Body of pancreas (tissue), 4 donors: Measurements from ENCODE around the gene CWC22. TPM values are rescaled to one million over a fixed set of nuclear protein-coding genes. Genes with fewer than 3 reads are reported as not detected.

ENCODE experiments used
- ATAC-seq: fragments of 150-250 bp; one replicate; pipeline ENCODE4 v1.9.1; 2016
- DNase-seq, 4 donors: peaks; one replicate each; pipeline ENCODE4 v3.0.0-alpha.2; 2019
- H3K27ac ChIP-seq, 4 donors: fragments of 200-600 bp; sonication (generic); 1 replicate in 3 of 4; 2 replicates in 1 of 4; pipeline versions ENCODE4 v1.5.1 to v1.6.1; 2016 to 2019; ENCODE audit warnings: mild to moderate bottlenecking in 1 of 4, mixed read lengths in 1 of 4, moderate library complexity in 1 of 4
- H3K27me3 ChIP-seq, 2 donors: fragments of 200-600 bp; sonication (generic); one replicate each; pipeline ENCODE4 v1.6.0; 2016; ENCODE audit warnings: mild to moderate bottlenecking in 1 of 2
- H3K36me3 ChIP-seq, 2 donors: fragments of 200-600 bp; sonication (generic); replicated peaks in 1 of 2; 2 replicates each; pipeline ENCODE4 v1.5.1; 2016; ENCODE audit warnings: low read depth in 2 of 2; ENCODE audit not compliant: insufficient read depth in 1 of 2
- H3K4me1 ChIP-seq: fragments of 200-600 bp; sonication (generic); one replicate; pipeline ENCODE4 v1.6.0; 2016
- H3K4me3 ChIP-seq, 2 donors: fragments of 200-600 bp; sonication (generic); 1 replicate in 1 of 2; 2 replicates in 1 of 2; pipeline ENCODE4 v1.5.1; 2016 to 2019
- H3K9me3 ChIP-seq, 3 donors: fragments of 200-600 bp; sonication (generic); 1 replicate in 2 of 3; 2 replicates in 1 of 3; pipeline ENCODE4 v1.5.1; 2016
- CTCF ChIP-seq, 7 experiments: fragments of 450-650 bp in 4 of 7; fragments of 200-600 bp in 3 of 7; sonication (generic) in 3 of 7; IDR thresholded peaks; one replicate each; pipeline ENCODE4 v1.5.1; 2016 to 2019; ENCODE audit warnings: antibody characterized with exemption in 7 of 7
- POLR2A ChIP-seq, 3 donors: fragments of 450-650 bp; IDR thresholded peaks; one replicate each; pipeline ENCODE4 v1.6.1; 2016; ENCODE audit warnings: antibody characterized with exemption in 3 of 3, mild to moderate bottlenecking in 2 of 3
- WGBS, 2 donors: methylation state at CpG; one replicate each; pipeline ENCODE4 v1.1.5; 2017; 5-methylcytosine and 5-hydroxymethylcytosine counted together
- intact Hi-C: fragments of 100-400 bp; cut with DNase I; formaldehyde crosslinking; loops from one replicate; pipeline ENCODE4 v1.15.1; 2023
- total RNA-seq, 2 donors: library from RNA; depleted of rRNA; stranded (reverse); fragments of >200 nt; gene quantifications; one replicate each; pipeline ENCODE4 v1.1.0, GENCODE V29; 2016

The CWC22 gene
- total RNA-seq, 2 donors from 2014 or later: 8.2 to 11.7 TPM

DNA sequence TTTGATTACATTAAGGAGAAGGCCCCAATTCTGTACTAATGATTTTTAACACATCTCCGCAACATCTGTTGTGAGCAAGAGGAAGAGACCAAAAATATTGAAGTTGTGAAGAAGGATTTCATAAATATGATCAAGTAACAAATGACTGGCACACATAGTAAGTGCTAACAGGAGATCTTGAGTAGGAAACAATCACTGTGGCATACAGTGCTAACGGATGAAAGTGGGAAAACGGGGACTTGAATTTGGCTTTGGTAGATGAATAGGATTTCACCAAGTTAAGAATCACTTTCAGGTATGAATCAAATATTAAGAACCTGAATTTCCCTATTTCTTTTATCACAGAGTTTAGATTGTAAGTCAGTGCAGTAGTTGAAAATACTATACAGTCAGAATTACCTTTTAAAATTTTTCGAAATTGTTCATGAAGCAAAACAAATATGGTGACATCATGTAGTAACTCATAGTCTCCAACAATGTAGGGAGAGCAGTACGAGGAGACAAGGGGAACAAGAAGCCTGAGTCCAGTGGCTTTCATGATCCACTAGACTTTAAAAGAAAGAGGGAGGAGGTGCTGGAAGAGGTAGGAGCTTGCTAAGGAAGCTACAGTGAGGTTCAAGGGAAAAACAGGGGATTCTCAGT lies 16.3 kb downstream of the CWC22 start:
- ATAC-seq (no peak), DNase-seq (no peak)
- Histone ChIP-seq H3K36me3 (peaks cover 0 to 12% of the 10 kb centered on the region in 2 donors), H3K9me3 (no peaks in the 10 kb centered on the region), H3K27me3 (no peaks in the 10 kb centered on the region), H3K4me1 (peaks cover 10% of the 10 kb centered on the region), H3K4me3 (no peak overlapping the region), H3K27ac (no peak overlapping the region)
- TF ChIP-seq POLR2A (IDR thresholded peaks at IDR 0.05): no peak
- TF ChIP-seq CTCF (IDR thresholded peaks at IDR 0.05): no peak
- 69 to 71% methylated on average over 5 of the region's 5 CpGs for WGBS, 2 donors
- intact Hi-C loops: no loop called here

DNA sequence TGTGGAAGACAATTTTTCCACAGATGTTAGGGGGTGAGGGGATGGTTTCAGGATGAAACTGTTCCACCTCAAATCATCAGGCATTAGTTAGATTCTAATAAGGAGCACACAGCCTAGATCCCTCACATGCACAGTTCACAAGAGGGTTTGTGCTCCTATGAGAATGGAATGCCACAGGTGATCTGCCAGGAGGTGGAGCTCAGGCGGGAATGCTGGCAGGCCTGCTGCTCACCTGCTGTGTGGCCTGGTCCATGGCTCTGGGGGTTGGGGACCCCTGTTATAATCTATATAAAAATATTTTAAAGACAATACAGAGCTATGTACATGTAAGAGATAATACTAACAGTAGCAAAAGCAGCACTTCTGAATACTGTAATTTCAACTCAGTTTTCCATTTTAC lies 19.2 kb downstream of the CWC22 start:
- H3K9me3 ChIP-seq: no peaks in the 10 kb centered on the region
- no peak for ATAC-seq
- no peak overlapping the region for H3K4me3 ChIP-seq
- no peaks in the 10 kb centered on the region for H3K27me3 ChIP-seq
- H3K27ac ChIP-seq: no peak overlapping the region
- H3K4me1 ChIP-seq: no peaks in the 10 kb centered on the region
- 85 to 90% methylated on average over 1 of the region's 1 CpG for WGBS, 2 donors
- no peak for TF ChIP-seq POLR2A (IDR thresholded peaks at IDR 0.05)
- TF ChIP-seq CTCF (IDR thresholded peaks at IDR 0.05): no peak
- no peak for DNase-seq
- peaks cover 0 to 26% of the 10 kb centered on the region in 2 donors for H3K36me3 ChIP-seq
- intact Hi-C loops: no loop called here

DNA sequence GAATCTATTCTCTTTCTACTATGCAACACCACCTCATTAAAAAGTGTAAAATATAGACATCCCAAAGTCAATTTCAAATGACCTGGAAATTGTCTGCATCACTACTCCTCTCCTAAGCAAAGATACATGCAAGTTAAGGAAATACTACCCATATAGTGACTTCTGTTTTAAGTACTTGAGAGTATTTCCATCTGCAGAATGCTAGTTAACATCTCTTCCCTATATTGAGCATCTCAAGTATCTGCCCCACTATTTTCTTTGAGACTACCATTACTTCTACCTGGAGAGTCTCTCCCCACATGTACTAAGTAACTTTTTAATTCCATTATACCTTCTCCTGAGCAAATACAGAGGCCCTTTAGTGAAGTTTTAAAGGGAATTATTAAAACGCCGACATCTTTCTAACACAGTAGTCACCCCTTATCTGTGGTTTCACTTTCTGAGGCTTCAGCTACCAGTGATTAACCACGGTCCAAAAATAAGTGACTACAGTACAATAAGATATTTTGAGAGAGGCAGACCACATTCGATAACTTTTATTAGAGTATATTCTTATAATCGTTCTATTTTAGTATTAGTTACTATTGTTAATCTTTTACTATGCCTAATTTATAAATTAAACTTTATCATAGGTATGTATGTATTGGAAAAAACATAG lies 21.8 kb downstream of the CWC22 start:
- H3K9me3 ChIP-seq: no peaks in the 10 kb centered on the region
- DNase-seq (no peak), ATAC-seq (no peak)
- intact Hi-C loops: no loop called here
- no peaks in the 10 kb centered on the region for H3K27me3 ChIP-seq
- no peaks in the 10 kb centered on the region for H3K4me1 ChIP-seq
- no peak overlapping the region for H3K4me3 ChIP-seq
- WGBS, 2 donors: 89 to 91% methylated on average over 5 of the region's 5 CpGs
- no peak overlapping the region for H3K27ac ChIP-seq
- peaks cover 0 to 24% of the 10 kb centered on the region in 2 donors for H3K36me3 ChIP-seq
- TF ChIP-seq POLR2A (IDR thresholded peaks at IDR 0.05) (no peak), CTCF (IDR thresholded peaks at IDR 0.05) (no peak)

DNA sequence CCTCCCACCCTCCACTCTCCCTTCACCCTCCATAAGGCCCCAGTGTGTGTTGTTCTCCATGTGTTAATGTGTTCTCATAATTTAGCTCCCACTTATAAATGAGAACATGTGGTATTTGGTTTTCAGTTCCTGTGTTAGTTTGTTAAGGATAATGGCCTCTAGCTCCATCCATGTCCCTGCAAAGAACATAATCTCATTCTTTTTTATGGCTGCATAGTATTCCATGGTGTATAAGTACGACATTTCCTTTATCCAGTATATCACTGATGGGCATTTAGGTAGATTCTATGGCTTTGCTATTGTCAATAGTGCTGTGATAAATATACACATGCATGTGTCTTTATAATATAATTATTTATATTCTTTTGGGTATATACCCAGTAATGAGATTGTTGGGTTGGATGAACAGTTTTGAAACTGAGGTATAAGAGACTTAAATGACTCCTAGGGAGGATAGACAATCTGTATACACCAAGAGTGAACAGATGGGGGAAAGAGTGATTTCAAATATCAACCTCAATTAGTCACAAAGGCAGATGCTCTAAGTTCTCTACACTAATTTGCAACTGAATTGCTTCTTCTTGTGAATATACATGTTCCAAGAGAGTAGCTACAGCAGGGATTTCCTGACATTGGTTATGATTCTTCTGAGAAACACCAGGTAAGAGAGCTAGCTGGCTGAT lies 23.7 kb downstream of the CWC22 start:
- ATAC-seq: no peak
- intact Hi-C loops: no loop called here
- no peak overlapping the region for H3K27ac ChIP-seq
- no peaks in the 10 kb centered on the region for H3K9me3 ChIP-seq
- peaks cover 0 to 28% of the 10 kb centered on the region in 2 donors for H3K36me3 ChIP-seq
- WGBS, 2 donors: 96 to 100% methylated on average over 1 of the region's 1 CpG
- DNase-seq: no peak
- H3K4me3 ChIP-seq: no peak overlapping the region
- no peaks in the 10 kb centered on the region for H3K4me1 ChIP-seq
- TF ChIP-seq POLR2A (IDR thresholded peaks at IDR 0.05) (no peak), CTCF (IDR thresholded peaks at IDR 0.05) (no peak)
- no peaks in the 10 kb centered on the region for H3K27me3 ChIP-seq
